ENCODE results near the gene ZRANB2. TPM values are rescaled to one million over a fixed set of nuclear protein-coding genes. Genes with fewer than 3 reads are reported as not detected.

The ZRANB2 gene
- total RNA-seq, 1 experiment from 2014 or later, result 78.7 TPM

GRCh38 chr1:71046891-71047634 lies 33.8 kb downstream of the ZRANB2 start:
- H3K27me3 Mint-ChIP-seq (ENCODE audit: unreplicated experiment), result peaks cover 47% of the 10 kb centered on the region
- H3K36me3 Mint-ChIP-seq (ENCODE audit: insufficient read depth, unreplicated experiment), result no peaks in the 10 kb centered on the region
- DNase-seq, result peak; percentile 16
- no peaks in the 10 kb centered on the region for H3K4me1 Mint-ChIP-seq (ENCODE audit: low read depth, unreplicated experiment)
- CTCF ChIA-PET, result no interaction called here
- TF ChIP-seq CTCF (IDR thresholded peaks at IDR 0.05; ENCODE audit: unreplicated experiment), result no peak
- H3K9me3 Mint-ChIP-seq (ENCODE audit: low read depth, unreplicated experiment), result no peaks in the 10 kb centered on the region
- H3K4me3 Mint-ChIP-seq (ENCODE audit: low read depth, unreplicated experiment), result peak overlapping the region; percentile 73
- H3K27ac Mint-ChIP-seq (ENCODE audit: unreplicated experiment), result no peak overlapping the region
- intact Hi-C loops (cut with micrococcal nuclease; ENCODE audit: unreplicated experiment), result no loop called here
- BruUV-seq (replicated peaks), result no TSS peak

- Mint-ChIP-seq H3K27me3 (ENCODE audit: unreplicated experiment) (peaks cover 41% of the 10 kb centered on the region), H3K9me3 (ENCODE audit: low read depth, unreplicated experiment) (no peaks in the 10 kb centered on the region), H3K4me3 (ENCODE audit: low read depth, unreplicated experiment) (no peak overlapping the region), H3K27ac (ENCODE audit: unreplicated experiment) (no peak overlapping the region), H3K4me1 (ENCODE audit: low read depth, unreplicated experiment) (no peaks in the 10 kb centered on the region), H3K36me3 (ENCODE audit: insufficient read depth, unreplicated experiment) (no peaks in the 10 kb centered on the region)
- CTCF ChIA-PET, result no interaction called here
- DNase-seq, result no peak
- BruUV-seq (replicated peaks), result no TSS peak
- no peak for TF ChIP-seq CTCF (IDR thresholded peaks at IDR 0.05; ENCODE audit: unreplicated experiment)
- intact Hi-C loops (cut with micrococcal nuclease; ENCODE audit: unreplicated experiment), result no loop called here
Observed at GRCh38 chr1:71045463-71046028, 35.3 kb downstream of the ZRANB2 start.

GRCh38 chr1:71044833-71045232 lies 36.0 kb downstream of the ZRANB2 start:
- H3K4me1 Mint-ChIP-seq (ENCODE audit: low read depth, unreplicated experiment), result no peaks in the 10 kb centered on the region
- H3K4me3 Mint-ChIP-seq (ENCODE audit: low read depth, unreplicated experiment), result no peak overlapping the region
- H3K9me3 Mint-ChIP-seq (ENCODE audit: low read depth, unreplicated experiment), result no peaks in the 10 kb centered on the region
- peaks cover 47% of the 10 kb centered on the region for H3K27me3 Mint-ChIP-seq (ENCODE audit: unreplicated experiment)
- no peak overlapping the region for H3K27ac Mint-ChIP-seq (ENCODE audit: unreplicated experiment)
- TF ChIP-seq CTCF (IDR thresholded peaks at IDR 0.05; ENCODE audit: unreplicated experiment), result no peak
- no peaks in the 10 kb centered on the region for H3K36me3 Mint-ChIP-seq (ENCODE audit: insufficient read depth, unreplicated experiment)
- CTCF ChIA-PET, result no interaction called here
- BruUV-seq (replicated peaks), result no TSS peak
- intact Hi-C loops (cut with micrococcal nuclease; ENCODE audit: unreplicated experiment), result no loop called here
- no peak for DNase-seq

GRCh38 chr1:71043065-71043464 lies 37.8 kb downstream of the ZRANB2 start:
- DNase-seq, result no peak
- H3K4me1 Mint-ChIP-seq (ENCODE audit: low read depth, unreplicated experiment), result no peaks in the 10 kb centered on the region
- H3K9me3 Mint-ChIP-seq (ENCODE audit: low read depth, unreplicated experiment), result no peaks in the 10 kb centered on the region
- intact Hi-C loops (cut with micrococcal nuclease; ENCODE audit: unreplicated experiment), result no loop called here
- peaks cover 56% of the 10 kb centered on the region for H3K27me3 Mint-ChIP-seq (ENCODE audit: unreplicated experiment)
- H3K4me3 Mint-ChIP-seq (ENCODE audit: low read depth, unreplicated experiment), result no peak overlapping the region
- CTCF ChIA-PET, result no interaction called here
- no peak overlapping the region for H3K27ac Mint-ChIP-seq (ENCODE audit: unreplicated experiment)
- TF ChIP-seq CTCF (IDR thresholded peaks at IDR 0.05; ENCODE audit: unreplicated experiment), result no peak
- H3K36me3 Mint-ChIP-seq (ENCODE audit: insufficient read depth, unreplicated experiment), result no peaks in the 10 kb centered on the region
- no TSS peak for BruUV-seq (replicated peaks)

All from Calu3 (cell line).